ENCODE data around the gene TPBGL.

TPBGL gene

DNA sequence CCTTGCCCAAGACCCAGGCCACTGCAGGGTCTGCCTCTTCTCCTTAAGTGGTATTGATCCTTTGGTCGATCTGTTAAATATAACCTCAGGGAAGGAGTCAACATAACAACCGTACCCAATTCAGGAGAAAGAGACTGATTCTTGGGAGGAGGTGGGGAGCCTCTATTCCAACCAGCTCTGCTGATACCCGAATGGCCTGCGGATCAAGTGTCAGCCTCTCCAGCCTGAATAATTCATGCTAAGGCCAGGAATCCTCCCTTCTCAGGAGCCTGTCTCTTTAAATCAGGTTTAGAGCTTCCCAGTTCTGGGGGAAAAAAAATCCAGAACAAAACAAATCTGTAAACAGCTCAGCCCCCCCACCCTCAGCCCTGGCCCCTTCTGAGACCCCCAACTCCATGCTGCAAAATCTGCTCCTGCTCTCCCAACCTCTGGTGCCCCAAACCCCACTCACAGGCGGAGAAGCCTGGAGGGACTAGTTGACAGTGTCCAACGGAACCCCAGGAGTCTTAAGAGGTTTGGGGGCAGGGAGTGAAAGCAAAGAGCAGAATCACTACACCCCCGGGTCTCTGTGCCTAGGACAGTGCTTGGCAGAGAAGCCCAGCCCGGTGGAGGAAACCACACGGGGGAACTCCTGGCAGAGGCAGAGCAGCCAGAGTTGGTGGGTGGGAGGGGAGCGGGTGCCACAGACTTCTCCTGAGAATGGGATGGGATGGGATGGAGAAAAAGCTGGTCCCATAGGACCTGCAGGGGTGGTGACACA lies 863 bp upstream of the TPBGL start:
- TF ChIP-seq, protein P1, sequence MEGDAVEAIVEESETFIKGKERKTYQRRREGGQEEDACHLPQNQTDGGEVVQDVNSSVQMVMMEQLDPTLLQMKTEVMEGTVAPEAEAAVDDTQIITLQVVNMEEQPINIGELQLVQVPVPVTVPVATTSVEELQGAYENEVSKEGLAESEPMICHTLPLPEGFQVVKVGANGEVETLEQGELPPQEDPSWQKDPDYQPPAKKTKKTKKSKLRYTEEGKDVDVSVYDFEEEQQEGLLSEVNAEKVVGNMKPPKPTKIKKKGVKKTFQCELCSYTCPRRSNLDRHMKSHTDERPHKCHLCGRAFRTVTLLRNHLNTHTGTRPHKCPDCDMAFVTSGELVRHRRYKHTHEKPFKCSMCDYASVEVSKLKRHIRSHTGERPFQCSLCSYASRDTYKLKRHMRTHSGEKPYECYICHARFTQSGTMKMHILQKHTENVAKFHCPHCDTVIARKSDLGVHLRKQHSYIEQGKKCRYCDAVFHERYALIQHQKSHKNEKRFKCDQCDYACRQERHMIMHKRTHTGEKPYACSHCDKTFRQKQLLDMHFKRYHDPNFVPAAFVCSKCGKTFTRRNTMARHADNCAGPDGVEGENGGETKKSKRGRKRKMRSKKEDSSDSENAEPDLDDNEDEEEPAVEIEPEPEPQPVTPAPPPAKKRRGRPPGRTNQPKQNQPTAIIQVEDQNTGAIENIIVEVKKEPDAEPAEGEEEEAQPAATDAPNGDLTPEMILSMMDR (IDR thresholded peaks at IDR 0.05; ENCODE audit: low read depth, low read length, missing control alignments): no peak
- DNase-seq (ENCODE audit: low read depth): no peak
- H3K4me3 ChIP-seq (ENCODE audit: low read depth, low read length): no peak overlapping the region

- no peak overlapping the region; the same call in 1 of the 2 replicates for H3K4me3 ChIP-seq (ENCODE audit: low read depth, low read length)
- DNase-seq (ENCODE audit: low read depth): no peak
- TF ChIP-seq, protein P1 (IDR thresholded peaks at IDR 0.05; ENCODE audit: low read depth, low read length, missing control alignments): peak; percentile 84
Observed at GRCh38 chr11:75241036-75241905, 697 bp downstream of the TPBGL start.

GRCh38 chr11:75241906-75242644 lies 1.5 kb downstream of the TPBGL start:
- no peak for DNase-seq (ENCODE audit: low read depth)
- TF ChIP-seq, protein P1 (IDR thresholded peaks at IDR 0.05; ENCODE audit: low read depth, low read length, missing control alignments): no peak
- H3K4me3 ChIP-seq (ENCODE audit: low read depth, low read length): no peak overlapping the region; the same call in 1 of the 2 replicates

DNA sequence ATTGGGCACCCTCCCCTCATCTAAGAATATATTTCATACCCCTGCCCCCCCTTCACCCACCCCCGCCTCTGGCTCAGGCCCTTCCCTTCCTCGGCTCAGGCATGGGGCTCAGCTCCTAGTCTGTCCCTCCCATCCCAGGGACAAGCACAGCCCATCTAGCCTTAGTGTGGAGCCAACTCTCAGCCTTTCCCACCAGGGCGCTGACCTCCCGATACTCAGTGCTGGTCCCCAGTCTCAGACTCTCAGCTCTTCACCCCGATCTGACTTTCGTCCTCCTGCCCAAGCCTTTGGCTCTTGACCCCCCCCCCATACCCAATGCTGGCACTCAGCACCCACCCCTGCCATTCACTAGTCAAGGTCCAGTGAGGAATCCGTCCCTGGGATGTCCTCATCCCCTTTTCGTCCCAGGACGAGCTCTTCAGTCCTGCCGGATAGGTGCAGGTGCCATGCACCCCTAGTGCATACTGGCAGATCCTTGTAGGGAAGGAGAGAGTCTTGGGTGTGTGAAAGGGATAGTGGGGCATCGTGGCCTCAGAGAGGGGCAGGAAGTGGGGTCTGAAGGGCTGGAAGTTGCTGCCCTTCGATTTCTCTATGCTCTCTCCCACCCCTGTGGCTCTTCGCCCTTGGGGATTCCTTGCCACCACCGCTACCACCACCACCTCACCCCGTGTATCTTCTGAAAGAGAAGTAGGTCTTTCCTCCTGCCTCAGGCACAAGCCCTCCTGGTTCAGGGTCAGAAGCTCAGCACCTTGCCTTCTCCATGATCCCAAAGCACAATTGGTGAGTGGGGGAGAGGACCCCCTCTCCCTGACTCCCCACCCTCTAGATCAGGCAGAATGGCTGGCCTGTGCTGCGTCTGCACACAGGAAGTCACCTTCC lies 2.4 kb downstream of the TPBGL start:
- DNase-seq (ENCODE audit: low read depth): no peak
- H3K4me3 ChIP-seq (ENCODE audit: low read depth, low read length): no peak overlapping the region
- TF ChIP-seq, protein P1 (IDR thresholded peaks at IDR 0.05; ENCODE audit: low read depth, low read length, missing control alignments): no peak

DNA sequence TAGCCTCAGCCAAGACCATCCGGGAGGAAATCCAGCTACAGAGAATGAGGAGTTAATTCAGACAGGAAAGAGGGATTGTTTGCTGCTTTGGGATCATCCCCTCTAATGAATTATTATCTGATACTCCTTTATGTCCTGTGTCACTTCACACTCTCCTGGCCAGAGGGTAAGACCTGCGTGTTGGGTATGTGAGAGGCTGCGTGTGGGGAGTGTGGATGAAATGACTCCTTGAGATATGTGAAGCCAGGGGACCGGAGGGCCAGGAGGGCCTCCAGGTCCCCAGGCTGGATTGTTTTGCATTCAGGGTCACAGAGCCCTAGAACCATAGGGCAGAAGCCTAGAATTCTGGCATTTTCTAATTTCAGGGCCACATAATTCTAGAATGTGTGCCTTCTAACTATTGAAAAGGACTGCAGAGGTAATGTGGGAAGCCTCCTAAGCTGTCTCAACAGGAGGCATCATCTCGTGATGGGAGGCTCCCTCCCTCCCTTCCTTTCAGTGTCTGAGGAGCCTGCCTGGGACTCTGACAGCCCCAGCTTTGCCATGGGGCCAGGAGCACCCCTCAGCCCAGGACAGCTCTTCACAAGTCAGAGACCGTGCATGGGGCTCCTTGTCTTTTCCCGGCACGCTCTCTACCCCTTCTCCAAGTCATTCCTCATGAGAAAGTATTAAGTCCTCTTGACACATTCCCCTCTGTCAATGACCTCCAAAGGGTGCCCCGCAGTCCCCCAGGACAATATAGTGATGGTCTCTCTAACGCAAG lies 3.7 kb downstream of the TPBGL start:
- TF ChIP-seq, protein P1 (IDR thresholded peaks at IDR 0.05; ENCODE audit: low read depth, low read length, missing control alignments): no peak
- H3K4me3 ChIP-seq (ENCODE audit: low read depth, low read length): no peak overlapping the region
- no peak for DNase-seq (ENCODE audit: low read depth)

All from GM12864 (cell line).